CD4-positive, alpha-beta T cell treated with Interleukin-1 beta for 1 hour (primary cell): ENCODE results near the gene SERPINE1.

ENCODE experiments used
- DNase-seq, 2 donors: peaks; one replicate each; pipeline ENCODE4 v3.0.0-alpha.2; 2020 to 2022

Gene SERPINE1

GRCh38 chr7:101170617-101171441, 43.9 kb downstream of the SERPINE1 start:
- peak in 1 of 2 donors; percentile 19 for DNase-seq

DNA sequence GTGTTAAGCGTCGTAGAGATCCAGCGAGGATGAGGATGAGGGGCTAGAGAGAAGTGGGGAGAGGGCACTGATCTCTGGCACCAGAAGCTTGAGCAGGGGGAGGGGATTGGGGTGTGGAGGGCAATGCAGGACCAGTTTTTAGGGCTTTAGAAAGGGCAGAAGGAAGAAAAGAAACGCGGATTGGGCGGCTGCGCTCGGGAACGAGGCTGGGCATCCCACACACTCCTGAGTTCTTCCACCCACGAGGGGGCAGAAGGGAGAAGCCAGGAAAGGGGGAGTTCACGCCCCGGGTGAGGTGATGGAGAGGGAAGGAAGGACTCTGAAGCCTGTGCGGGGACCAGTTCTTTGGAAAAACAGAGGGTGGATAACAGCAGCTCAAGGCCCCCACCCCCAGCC, 44.5 kb downstream of the SERPINE1 start:
- DNase-seq = no peak

DNA sequence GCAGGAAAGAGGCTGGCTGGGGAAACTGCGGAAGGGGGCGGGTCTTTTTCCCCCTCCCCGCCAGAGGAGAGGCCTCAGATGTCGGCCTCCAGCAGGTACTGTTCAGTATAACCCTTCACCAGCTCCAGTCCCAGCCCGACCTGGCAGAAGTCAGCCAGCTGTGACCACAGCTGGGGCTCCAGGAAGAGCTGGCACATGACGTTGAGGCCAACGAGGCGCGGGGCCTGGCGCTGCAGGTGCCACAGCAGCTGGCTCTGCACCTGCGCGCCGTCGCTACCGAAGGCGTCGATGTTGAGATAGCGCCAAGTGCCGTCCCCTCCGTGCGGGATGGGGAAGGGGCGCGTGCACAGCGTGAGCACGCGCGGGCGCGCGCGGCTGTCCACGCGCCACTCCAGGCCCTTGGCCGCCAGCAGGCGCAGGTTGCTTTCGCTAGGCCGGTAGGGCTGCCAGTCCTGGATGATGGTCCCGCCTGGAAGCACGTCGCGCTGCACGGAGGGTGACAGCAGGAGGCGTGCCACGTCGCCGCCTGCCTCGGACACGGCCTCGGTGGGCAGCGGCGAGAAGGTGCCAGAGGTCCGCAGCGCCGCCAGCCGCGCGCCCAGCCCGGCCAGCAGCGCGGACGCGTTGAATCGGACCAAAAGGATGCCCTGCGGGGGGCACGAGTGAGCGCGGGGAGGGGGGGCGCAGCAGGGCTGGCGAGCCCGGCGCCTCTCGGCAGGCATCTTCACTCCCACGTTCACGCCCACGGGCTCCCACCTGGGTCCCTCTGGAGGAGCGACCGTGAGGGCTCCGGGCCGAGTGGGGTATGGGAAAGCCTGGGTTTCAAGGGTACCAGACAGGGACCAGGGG, 45.3 kb downstream of the SERPINE1 start:
- DNase-seq = peak in 1 of 2 donors; percentile 49

- no peak for DNase-seq
Measured at GRCh38 chr7:101172854-101173751, 46.2 kb downstream of the SERPINE1 start.

DNA sequence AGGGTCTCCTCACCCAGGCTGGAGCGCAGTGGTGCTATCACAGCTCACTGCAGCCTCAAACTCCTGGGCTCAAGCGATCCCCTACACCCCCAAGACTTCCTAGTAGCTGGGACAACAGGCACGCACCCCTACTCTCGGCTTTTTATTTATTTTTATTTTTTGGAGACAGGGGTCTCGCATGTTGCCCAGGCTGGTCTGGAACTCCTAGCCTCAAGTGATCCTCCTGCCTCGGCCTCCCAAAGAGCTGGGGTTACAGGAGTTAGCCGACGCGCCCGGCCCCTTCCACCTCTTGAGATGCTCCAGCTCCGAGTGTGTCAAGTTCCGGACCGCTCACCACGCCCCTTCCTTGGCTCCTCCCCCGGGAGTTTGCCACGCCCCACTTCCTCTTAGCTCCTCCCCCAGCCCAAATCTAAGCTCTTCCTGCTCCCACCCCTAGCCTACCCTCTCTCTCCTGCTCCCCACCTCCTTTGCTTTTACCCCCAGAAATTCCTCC, 46.9 kb downstream of the SERPINE1 start:
- peak; percentile 65 to 74 for DNase-seq

GRCh38 chr7:101174322-101174854, 47.5 kb downstream of the SERPINE1 start:
- DNase-seq = no peak

- DNase-seq = no peak
Measured at GRCh38 chr7:101175664-101176063, 48.8 kb downstream of the SERPINE1 start.

- DNase-seq = no peak
Measured at GRCh38 chr7:101177644-101178043, 50.7 kb downstream of the SERPINE1 start.

DNA sequence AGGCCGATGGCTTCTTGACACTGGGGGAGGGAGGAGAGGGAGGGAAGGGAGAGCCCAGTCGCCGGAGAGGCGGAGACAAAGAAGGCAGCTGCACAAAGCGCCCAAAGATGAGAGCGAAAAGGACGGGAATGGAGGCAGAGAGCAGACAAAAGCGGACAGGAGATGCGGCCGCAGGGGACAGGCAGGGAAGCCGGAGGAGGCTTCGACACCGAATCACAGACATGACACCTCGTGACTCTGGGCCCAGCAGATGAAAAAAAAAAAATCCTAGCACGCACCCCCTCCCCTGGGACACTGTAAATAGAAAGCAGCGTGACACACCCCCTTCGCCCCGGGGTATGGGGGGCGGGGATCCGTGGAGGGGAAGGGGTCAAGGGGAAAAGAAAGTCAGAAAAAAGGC, 52.2 kb downstream of the SERPINE1 start:
- no peak for DNase-seq

GRCh38 chr7:101179713-101180112, 52.8 kb downstream of the SERPINE1 start:
- no peak for DNase-seq

GRCh38 chr7:101180130-101180755, 53.3 kb downstream of the SERPINE1 start, which contains the start of gene NAT16:
NAT16 (minus strand) TSS chr7:101180293; CDS start chr7:101174807, 5,486 bp downstream.
- no peak for DNase-seq

DNA sequence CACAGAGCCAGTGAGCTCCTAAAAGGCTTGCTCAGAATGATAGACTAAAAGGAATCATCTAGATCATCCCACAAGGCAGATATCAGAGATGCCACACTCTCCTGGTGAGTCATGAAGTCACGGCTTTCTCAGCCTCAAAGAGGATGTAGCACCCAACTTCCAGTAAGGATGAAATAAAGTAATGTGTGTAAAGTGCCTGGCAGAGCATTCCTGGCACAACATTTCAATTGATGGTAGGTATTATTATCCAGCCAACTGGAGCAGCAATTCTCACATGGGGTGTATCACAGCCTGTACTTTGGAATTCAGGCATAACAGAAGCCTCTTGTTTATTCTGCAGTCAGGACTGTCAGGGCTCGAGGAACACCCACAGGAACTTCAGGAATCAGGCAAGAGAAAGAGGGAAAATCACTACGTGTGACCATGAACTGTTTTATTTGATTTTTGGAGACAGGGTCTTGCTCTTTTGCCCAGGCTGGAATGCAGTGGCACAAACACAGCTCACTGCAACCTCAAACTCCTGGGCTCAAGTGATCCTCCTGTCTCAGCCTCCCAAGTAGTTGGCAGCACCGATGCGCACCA, 58.4 kb downstream of the SERPINE1 start:
- DNase-seq = no peak

DNA sequence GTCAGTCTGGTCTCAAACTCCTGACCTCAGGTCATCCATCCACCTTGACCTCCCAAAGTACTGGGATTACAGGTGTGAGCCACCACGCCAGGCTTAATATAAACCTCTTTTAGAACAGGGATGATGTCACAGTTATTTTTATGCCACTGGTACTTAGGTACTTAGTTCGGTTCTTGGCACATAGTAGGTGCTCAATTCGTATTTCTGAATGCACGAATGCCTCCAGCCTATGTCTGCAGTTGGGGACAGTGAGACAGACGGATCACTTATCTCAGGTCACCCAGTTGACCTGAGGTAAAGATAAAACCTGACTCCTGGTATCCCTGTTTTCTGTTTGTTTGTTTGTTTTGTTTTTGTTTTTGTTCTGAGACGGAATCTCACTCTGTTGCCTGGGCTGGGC, 59.3 kb downstream of the SERPINE1 start:
- DNase-seq = no peak

DNA sequence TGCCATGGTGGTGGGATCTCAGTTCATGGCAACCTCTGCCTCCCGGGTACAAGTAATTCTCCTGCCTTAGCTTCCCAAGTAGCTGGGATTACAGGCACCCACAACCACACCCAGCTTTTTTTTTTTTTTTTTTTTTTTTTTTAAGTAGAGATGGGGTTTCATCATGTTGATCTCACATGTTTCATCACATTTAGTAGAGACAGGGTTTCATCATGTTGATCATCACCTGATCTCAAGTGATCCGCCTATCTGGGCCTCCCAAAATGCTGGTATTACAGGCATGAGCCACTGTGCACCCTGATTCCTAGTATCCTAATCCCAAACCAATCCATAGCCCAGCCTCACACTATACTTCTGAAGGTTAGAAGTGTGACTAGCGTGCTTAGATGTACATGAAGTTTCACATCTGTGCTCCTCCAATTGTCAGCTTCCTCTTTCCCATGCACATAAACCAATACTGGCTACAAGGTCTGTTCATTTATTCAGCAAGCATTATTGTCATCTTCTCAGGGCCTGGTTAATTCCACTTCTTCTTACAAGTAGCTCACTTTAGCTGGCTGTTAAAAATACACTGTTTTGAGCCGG, 60.0 kb downstream of the SERPINE1 start:
- DNase-seq = no peak
